Right renal pelvis (tissue), 4 donors: ENCODE measurements around the gene CYB5D1. TPM values are rescaled to one million over a fixed set of nuclear protein-coding genes. Genes with fewer than 3 reads are reported as not detected.
"Not testable (repeated sequence)": the region's sequence is repeated elsewhere in the genome, so short reads cannot be mapped to it uniquely, and the experiment has no call there.

ENCODE experiments used
- DNase-seq, 4 donors: peaks; one replicate each; pipeline ENCODE4 v3.0.0-alpha.2; 2013; ENCODE audit warnings: low read depth in 4 of 4, low spot score in 3 of 4, missing footprints in 1 of 4
- polyA plus RNA-seq, 4 donors: library from polyadenylated mRNA; unstranded; fragments of 120-200 nt; gene quantifications; one replicate each; pipeline ENCODE4 v1.2.1, GENCODE V29; 2013; ENCODE audit not compliant: insufficient read length in 4 of 4

CYB5D1 gene
- polyA plus RNA-seq, 4 donors, result 21.7 to 26.4 (median 24.3) TPM

- DNase-seq, result no peak
Observed at GRCh38 chr17:7854851-7855659, 2.7 kb upstream of the CYB5D1 start, which contains the start of gene TMEM88. TSS of gene TMEM88 (plus strand) at chr17:7855066. CDS start at chr17:7855075, 9 bp downstream.

- no peak for DNase-seq
Observed at GRCh38 chr17:7855660-7856010, 2.2 kb upstream of the CYB5D1 start.

GRCh38 chr17:7856011-7856810 is 1.6 kb upstream of the CYB5D1 start:
- DNase-seq, result no peak

- DNase-seq, result peak; percentile 98 to 99 (median 98)
Observed at GRCh38 chr17:7856811-7857712, 741 bp upstream of the CYB5D1 start, which contains the start of gene NAA38. TSS of gene NAA38 (minus strand) at chr17:7857559. CDS start at chr17:7857463, 96 bp downstream.

GRCh38 chr17:7858522-7858810 is 663 bp downstream of the CYB5D1 start:
- DNase-seq, result no peak

GRCh38 chr17:7859028-7859427 is 1.2 kb downstream of the CYB5D1 start:
- DNase-seq, result no peak

- DNase-seq, result no peak
Observed at GRCh38 chr17:7862692-7863437, 5.1 kb downstream of the CYB5D1 start.

GRCh38 chr17:7864384-7864783 is 6.6 kb downstream of the CYB5D1 start:
- DNase-seq, result not testable (repeated sequence)

GRCh38 chr17:7864995-7865650 is 7.3 kb downstream of the CYB5D1 start:
- no peak for DNase-seq

GRCh38 chr17:7867881-7868329 is 10.1 kb downstream of the CYB5D1 start:
- no peak for DNase-seq

- DNase-seq, result no peak
Observed at GRCh38 chr17:7873051-7873450, 15.2 kb downstream of the CYB5D1 start.

GRCh38 chr17:7875804-7876370 is 18.1 kb downstream of the CYB5D1 start:
- DNase-seq, result no peak

GRCh38 chr17:7878234-7878633 is 20.4 kb downstream of the CYB5D1 start:
- no peak for DNase-seq

GRCh38 chr17:7880076-7880868 is 22.5 kb downstream of the CYB5D1 start:
- no peak for DNase-seq

GRCh38 chr17:7881276-7882054 is 23.7 kb downstream of the CYB5D1 start:
- DNase-seq, result no peak

- DNase-seq, result no peak
Observed at GRCh38 chr17:7882068-7882467, 24.3 kb downstream of the CYB5D1 start.

GRCh38 chr17:7882629-7883028 is 24.8 kb downstream of the CYB5D1 start:
- DNase-seq, result no peak
